Nephron progenitor cell (in vitro differentiated cells): ENCODE measurements around the gene GSG1L.
A peak's percentile ranks its signal among the peaks of the same experiment; 100 is the strongest.

Source experiments
- DNase-seq: peaks from one replicate; pipeline ENCODE4 v3.0.0; 2021
- H3K27ac Mint-ChIP-seq: 2 replicates; pipeline ENCODE4 v1.8.0; 2021; ENCODE audit warnings: mild to moderate bottlenecking, moderate library complexity, mixed read lengths
- H3K27me3 Mint-ChIP-seq: 2 replicates; pipeline ENCODE4 v1.8.0; 2021; ENCODE audit warnings: mild to moderate bottlenecking, low read depth, mixed read lengths; ENCODE audit not compliant: poor library complexity
- H3K36me3 Mint-ChIP-seq: 2 replicates; pipeline ENCODE4 v1.8.0; 2021; ENCODE audit warnings: low read depth, mixed read lengths
- H3K4me1 Mint-ChIP-seq: 2 replicates; pipeline ENCODE4 v1.8.0; 2021; ENCODE audit warnings: mixed read lengths
- H3K4me3 Mint-ChIP-seq: 2 replicates; pipeline ENCODE4 v1.8.0; 2021; ENCODE audit warnings: mild to moderate bottlenecking, moderate library complexity, mixed read lengths
- H3K9me3 Mint-ChIP-seq: 2 replicates; pipeline ENCODE4 v1.8.0; 2021; ENCODE audit warnings: mild to moderate bottlenecking, moderate library complexity, mixed read lengths
- CTCF ChIP-seq: fragments of 200-600 bp; sonication (generic); IDR thresholded peaks from 2 replicates; pipeline ENCODE4 v1.5.0; 2021; ENCODE audit warnings: antibody characterized with exemption

Gene GSG1L

GRCh38 chr16:27840311-27841060, 223.0 kb downstream of the GSG1L start:
- TF ChIP-seq CTCF, result no peak
- no peak overlapping the region for H3K27ac Mint-ChIP-seq
- H3K4me1 Mint-ChIP-seq, result peaks cover 14% of the 10 kb centered on the region
- DNase-seq, result no peak
- H3K36me3 Mint-ChIP-seq, result peaks cover 4% of the 10 kb centered on the region
- peaks cover 8% of the 10 kb centered on the region for H3K9me3 Mint-ChIP-seq
- peaks cover 6% of the 10 kb centered on the region for H3K27me3 Mint-ChIP-seq
- H3K4me3 Mint-ChIP-seq, result no peak overlapping the region

- H3K36me3 Mint-ChIP-seq, result peaks cover 4% of the 10 kb centered on the region
- DNase-seq, result no peak
- no peak overlapping the region for H3K27ac Mint-ChIP-seq
These were observed 224.1 kb downstream of the GSG1L start for GRCh38 chr16:27839419-27839818.

GRCh38 chr16:27838536-27839175, 224.9 kb downstream of the GSG1L start:
- Mint-ChIP-seq H3K4me1 (no peaks in the 10 kb centered on the region), H3K9me3 (peaks cover 8% of the 10 kb centered on the region), H3K36me3 (peaks cover 4% of the 10 kb centered on the region), H3K27ac (no peak overlapping the region), H3K4me3 (no peak overlapping the region), H3K27me3 (peaks cover 4% of the 10 kb centered on the region)
- no peak for DNase-seq
- TF ChIP-seq CTCF, result no peak

More at GRCh38 chr16:27839419-27839818, 224.1 kb downstream of the GSG1L start:
- no peak overlapping the region for H3K4me3 Mint-ChIP-seq
- H3K9me3 Mint-ChIP-seq, result peaks cover 8% of the 10 kb centered on the region
- H3K27me3 Mint-ChIP-seq, result peaks cover 6% of the 10 kb centered on the region
- TF ChIP-seq CTCF, result no peak
- peaks cover 5% of the 10 kb centered on the region for H3K4me1 Mint-ChIP-seq

GRCh38 chr16:27829975-27830374, 233.5 kb downstream of the GSG1L start:
- Mint-ChIP-seq H3K27ac (no peak overlapping the region), H3K4me1 (no peaks in the 10 kb centered on the region), H3K27me3 (peaks cover 18% of the 10 kb centered on the region), H3K9me3 (peaks cover 19% of the 10 kb centered on the region), H3K4me3 (no peak overlapping the region), H3K36me3 (no peaks in the 10 kb centered on the region)
- TF ChIP-seq CTCF, result no peak
- DNase-seq, result no peak

- H3K9me3 Mint-ChIP-seq, result peaks cover 19% of the 10 kb centered on the region
- no peaks in the 10 kb centered on the region for H3K36me3 Mint-ChIP-seq
- peaks cover 18% of the 10 kb centered on the region for H3K27me3 Mint-ChIP-seq
- H3K4me3 Mint-ChIP-seq, result no peak overlapping the region
- H3K4me1 Mint-ChIP-seq, result peaks cover 1% of the 10 kb centered on the region
- DNase-seq, result no peak
- peak overlapping the region; percentile 54 for H3K27ac Mint-ChIP-seq
- no peak for TF ChIP-seq CTCF
These were observed 234.8 kb downstream of the GSG1L start for GRCh38 chr16:27828671-27829070.
